DMS53 treated with DMSO at 0.1 percent for 48 hours (cell line): Measurements from ENCODE around the gene FHOD1.

Experiments
- DNase-seq: peaks from one replicate; lab custom pipeline; 2025; ENCODE audit not compliant: unreplicated experiment; lab: John Stamatoyannopoulos, UW

Gene FHOD1

DNA sequence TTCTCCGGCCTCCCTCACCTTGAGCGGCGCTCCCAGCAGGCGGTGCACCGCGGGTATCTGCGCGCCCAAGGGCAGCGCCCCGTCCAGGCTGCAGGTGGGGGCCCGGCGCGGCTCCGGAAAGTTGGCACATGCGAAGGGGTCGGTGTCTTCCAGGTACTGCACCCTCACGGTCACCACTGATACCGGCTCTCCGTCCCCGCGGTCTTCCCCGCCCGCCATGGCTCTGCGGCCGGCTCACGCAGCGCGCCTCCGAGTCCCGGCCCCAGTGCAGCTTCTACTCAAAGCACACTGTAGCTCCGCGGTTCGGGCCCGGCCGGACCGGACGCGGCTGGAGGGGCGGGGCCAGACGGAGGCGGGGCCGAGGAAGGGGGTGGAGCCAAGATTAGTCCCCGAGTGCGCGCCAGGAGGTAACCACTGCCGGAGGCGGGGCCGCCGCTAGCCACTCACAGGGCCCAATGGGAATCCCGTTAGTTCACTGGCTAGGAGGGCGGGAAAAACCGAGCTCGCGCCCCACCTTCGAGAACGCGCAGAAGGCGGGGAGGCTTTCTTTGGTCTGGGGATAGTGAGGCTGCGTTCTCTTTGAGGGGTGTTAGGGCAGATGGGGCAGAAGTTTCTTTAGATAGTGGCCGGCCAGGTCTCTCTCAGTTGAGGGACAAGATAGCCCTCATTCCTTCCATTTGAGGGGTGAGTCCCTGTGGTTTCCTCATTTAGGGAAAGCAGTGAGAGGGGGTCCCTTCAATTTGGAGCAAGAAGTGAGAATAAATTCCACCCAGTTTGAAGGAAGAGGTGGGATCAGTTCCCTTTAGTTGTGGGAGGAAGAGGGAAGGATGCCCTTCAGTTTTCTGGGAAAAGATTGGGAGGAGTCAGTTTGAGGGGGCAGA is at the start of gene FHOD1:
Gene FHOD1, minus strand, starts transcription at position 290 of the 881 bp plus-strand sequence. Its CDS starts 71 bp downstream, at position 219.
- peak; percentile 71 for DNase-seq

- no peak for DNase-seq
Measured at GRCh38 chr16:67296420-67296819, 49.1 kb upstream of the FHOD1 start.

DNA sequence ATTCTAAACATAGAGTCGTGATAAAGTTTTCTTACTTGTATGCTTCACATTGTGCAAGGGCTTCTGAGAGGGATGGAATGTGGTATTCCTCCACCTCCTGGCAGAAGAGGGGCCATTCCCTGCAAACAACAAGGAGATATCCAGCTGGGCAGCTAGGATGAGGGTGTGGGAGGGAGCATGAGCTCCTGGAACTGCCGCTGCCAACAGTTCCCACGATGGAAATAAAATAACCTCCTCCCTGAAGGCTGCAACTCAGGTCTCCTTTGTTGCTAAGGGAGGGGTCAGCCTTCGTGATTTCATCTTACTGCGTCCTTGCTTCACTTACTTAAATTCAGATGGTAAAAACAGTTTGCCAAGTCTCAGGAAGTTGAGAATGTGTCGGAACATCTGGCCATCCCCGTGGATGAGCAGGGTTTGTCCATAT is 47.7 kb upstream of the FHOD1 start:
- DNase-seq: no peak

DNA sequence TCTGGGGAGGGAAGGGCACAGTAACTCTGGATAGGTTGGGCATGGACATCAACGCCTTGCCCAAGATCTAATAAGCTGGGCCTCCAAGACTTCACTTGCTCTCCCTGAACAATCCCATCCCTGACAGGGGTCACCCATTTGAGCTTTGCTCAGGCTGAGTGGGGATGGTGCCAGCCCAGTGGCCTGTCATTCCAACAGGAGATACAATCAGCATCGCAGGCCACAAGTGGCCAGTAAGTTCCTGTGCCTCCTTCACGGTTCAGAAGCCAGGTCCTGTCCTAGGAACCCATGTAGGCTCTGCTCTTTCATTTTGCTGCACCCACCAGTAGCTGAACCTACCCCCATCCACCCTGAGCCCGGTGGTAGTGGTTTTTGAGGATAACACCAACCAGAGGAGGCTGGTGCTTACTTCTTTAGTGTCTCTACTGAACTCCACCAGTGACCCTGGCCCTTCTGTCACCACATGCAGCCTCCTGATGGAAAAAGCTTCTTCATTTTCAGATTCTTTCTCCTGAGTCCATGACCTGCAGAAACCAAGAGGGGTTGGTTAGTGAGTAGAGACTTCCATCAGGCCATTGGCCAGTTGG is 47.0 kb upstream of the FHOD1 start:
- DNase-seq: no peak

- DNase-seq: no peak
Measured at GRCh38 chr16:67291461-67291860, 44.2 kb upstream of the FHOD1 start.

GRCh38 chr16:67287960-67288359 is 40.7 kb upstream of the FHOD1 start:
- DNase-seq: no peak

GRCh38 chr16:67286441-67287235 is 39.4 kb upstream of the FHOD1 start:
- DNase-seq: no peak

- no peak for DNase-seq
Measured at GRCh38 chr16:67284699-67285646, 37.7 kb upstream of the FHOD1 start.

DNA sequence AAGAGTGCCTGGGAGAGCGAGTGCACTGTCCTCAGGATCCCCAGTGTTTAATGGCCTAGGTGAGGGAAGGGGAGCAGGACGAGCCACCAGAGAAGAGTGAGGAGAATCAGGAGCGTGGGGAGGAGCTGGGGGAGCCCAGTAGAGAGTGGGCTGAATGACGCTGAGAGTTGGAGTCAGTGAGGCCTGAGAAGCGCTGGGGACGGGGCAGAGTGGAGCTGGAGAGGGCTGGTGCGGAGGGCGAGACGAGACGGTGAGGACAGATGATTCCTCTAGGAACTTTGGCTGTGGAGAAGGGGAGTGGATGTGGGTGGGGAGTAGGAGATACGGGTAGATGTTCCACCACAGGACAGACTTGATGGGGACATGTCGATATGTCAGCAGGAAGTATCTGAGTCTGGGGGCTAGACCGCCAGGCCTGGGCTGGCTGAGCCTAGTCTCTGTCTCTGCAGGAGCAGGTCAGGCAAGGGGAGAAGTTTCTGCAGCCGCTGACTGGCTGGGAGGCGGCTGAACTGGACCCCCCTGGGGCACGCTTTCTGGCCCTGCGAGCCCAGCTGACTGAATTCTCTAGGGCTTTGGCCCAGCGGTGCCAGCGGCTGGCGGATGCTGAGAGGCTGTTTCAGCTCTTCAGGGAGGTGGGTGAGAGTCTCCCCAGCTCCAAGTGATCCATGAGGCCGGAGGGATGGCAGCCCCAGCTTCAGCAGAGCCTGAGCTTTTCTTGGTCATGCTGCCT is 36.7 kb upstream of the FHOD1 start:
- no peak for DNase-seq

DNA sequence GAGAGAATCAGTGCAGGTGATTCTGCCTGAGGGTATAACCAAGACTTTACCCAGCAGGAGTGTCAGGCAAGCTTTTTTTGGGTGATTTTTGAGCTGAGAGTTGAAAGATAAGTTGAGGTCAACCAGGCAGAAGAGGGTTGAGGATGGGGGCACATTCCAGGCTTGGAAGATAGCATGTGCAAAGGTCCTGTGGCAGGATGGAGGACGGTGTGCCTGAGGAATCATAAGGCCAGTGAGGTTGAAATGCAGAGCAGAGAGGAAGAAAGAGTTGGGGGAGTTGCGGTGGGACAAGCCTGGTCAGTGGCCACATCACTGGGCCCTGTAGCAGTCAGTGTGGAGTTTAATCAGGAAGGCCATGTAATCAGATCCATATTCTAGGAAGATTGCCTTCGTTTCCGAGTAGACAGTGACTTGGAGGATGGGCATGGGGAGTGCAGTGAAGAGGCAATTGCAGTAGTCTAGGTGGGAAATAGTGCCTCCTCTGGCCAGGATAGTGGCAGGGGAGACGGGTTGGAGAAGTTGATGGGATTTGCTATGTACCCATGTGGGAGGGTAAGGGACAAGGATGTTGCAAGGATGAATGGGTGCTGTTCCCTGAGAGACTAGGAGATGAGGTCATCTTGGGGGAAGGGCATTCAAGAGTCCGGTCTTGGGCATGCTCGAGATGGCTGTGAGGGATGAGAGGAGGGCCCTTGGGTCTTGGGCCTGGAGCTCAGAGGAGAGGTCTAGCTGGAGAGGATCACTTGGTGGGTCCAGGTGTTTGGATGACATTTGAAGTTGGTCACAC is 36.0 kb upstream of the FHOD1 start:
- no peak for DNase-seq

DNA sequence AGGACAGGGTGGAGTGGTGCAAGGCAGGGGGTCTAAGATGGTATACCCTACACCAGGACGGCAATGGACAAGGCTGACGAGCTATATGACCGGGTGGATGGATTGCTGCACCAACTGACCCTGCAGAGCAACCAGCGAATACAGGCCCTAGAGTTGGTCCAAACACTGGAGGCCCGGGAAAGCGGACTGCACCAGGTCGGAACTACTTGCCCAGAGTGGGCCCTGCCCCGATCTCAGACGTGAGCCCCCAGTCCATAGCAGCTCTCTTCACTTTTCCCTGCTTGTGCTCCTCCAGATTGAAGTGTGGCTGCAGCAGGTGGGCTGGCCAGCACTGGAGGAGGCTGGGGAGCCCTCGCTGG is 35.1 kb upstream of the FHOD1 start:
- no peak for DNase-seq

DNA sequence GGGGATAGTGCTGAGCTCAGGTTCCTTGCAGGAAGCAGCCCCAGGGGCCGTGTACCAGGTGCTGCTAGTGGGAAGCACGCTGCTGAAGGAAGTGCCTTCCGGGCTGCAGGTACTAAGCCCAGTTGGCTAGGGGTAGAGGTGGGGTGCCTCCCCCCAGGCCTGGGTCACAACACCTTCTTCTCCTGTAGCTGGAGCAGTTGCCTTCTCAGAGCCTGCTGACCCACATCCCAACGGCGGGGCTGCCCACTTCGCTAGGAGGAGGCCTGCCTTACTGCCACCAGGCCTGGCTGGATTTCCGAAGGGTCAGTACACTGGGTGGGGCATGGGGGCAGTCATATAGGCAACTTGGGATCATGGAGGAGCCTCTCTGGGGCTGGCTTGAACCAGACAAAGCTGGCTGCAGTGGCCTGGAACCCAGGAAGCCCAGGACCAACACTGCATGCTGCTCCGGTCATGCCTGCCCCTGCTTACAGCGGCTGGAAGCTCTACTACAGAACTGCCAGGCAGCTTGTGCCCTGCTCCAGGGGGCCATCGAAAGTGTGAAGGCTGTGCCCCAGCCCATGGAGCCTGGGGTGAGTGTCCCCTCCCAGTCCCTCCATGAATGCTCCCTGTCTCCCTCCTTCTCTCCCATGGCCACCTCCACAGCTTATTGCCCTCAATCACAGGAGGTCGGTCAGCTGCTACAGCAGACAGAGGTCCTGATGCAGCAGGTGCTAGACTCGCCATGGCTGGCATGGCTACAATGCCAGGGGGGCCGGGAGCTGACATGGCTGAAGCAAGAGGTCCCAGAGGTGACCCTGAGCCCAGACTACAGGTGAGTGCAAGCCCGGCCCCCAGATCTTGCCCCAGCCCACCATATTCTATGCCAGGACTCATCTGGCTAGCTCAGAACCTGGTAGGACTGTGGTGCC is 34.5 kb upstream of the FHOD1 start:
- DNase-seq: no peak

GRCh38 chr16:67280090-67281015 is 33.1 kb upstream of the FHOD1 start:
- no peak for DNase-seq

DNA sequence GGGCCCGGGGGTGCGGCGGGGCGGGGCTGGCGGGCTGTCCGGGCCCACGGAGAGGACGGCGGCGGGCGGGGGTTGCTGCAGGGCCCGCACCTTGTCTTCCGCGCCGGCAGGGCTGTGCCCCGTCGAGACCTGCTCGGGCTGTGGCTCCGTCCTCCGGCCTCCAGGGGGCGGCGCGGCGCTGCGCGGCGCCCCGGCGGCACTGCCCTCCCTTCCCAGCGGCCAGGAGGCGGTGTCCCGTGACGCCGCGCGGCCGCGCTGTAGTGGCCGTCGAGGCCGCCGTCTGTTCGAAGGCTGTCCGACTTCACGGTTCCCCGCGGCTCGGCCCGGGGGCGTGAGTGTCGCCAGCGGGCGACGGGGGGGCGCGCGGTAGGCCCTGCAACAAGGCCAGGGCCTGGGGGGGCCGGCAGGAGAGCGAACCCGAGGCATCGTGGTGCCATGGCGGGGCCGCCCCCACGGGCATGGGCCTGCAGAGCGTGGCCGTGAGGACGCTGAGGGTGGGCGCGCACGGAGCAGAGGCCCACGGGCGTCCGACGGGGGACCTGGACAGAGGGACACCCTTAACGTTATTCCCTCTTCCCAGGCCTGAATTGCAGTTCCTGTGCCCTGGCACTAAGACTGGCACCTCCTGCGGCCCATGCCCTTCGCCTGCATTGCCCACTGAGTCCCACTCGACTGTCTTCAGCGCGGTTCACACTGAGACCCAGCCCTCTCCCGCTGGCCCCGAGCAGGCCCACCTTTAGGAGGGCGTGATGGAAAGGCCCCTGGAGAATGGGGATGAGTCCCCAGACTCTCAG is 32.2 kb upstream of the FHOD1 start, which contains the start of gene PLEKHG4:
Gene PLEKHG4, plus strand, starts transcription at position 237 of the 794 bp plus-strand sequence. Its CDS starts 513 bp downstream, at position 750.
- peak; percentile 68 for DNase-seq

GRCh38 chr16:67278773-67279295 is 31.6 kb upstream of the FHOD1 start:
- DNase-seq: peak; percentile 22
